Tongue (tissue), 2 donors: ENCODE measurements around the gene PRDM12. TPM values are rescaled to one million over a fixed set of nuclear protein-coding genes. Genes with fewer than 3 reads are reported as not detected.

Source experiments
- DNase-seq: peaks from one replicate; pipeline ENCODE4 v3.0.0-alpha.2; 2015
- total RNA-seq: library from RNA; depleted of rRNA; stranded (reverse); fragments of >200 nt; gene quantifications from one replicate; pipeline ENCODE4 v1.2.3, GENCODE V29; 2014

The PRDM12 gene
- total RNA-seq, 1 donor from 2014 or later, result not detected

DNA sequence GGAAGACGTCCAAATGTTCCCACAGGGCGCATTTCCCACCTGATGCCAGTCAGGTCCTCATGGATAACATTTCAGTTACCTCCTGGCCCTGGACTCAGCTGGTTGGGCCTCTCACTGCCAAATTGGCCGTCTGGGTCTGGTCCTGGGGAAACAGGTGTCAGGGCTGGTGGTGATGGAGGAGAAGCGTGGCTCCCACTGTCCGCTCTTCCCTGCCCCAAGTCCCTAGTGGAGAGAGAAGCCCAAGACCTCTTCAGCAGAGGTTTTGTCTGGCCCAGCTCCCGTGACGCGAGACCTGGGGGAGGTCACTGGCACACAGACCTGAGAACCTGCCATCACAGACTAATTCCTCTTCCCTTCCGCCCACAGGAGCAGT is 27.8 kb upstream of the PRDM12 start:
- no peak for DNase-seq

DNA sequence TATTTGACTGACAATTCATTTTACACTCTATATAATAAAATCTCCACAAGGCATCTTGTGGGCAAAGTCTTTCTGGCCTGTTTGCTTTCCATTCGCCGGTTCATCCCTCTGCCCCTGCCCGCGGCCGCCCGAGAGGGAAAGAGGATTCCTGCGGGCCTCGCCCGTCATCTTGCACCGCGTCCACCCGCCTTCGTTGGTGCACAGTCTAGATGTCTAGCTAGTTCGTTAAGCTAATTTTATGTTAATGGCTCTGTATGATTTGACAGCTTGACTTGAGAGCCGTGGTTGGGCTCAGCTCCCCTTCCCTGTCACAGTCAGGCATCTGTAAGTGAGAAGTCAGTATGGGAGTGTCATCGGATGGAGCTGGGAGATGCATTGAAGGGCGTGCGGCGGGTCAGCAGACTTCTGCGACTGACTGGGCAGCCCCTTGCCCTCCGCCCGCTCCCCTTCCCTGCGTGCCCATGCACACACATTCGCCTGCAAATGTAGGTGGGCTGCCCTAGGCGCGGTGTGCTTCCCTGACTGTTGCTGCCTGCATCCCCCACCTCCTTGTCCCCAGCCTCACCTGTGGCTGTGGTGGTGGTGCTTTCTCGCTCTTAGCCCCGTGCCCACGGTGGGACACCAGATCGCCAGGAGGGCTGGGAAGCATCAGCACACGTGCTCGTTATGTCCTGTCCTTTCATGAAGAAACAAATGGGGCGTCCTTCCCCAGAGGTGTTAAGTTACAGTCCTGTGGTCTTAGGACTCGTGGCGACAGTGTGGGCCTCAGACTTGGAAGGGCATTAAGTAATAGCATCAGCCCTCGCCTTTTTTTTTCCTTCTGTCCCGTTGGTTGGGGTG is 25.9 kb upstream of the PRDM12 start:
- no peak for DNase-seq

DNA sequence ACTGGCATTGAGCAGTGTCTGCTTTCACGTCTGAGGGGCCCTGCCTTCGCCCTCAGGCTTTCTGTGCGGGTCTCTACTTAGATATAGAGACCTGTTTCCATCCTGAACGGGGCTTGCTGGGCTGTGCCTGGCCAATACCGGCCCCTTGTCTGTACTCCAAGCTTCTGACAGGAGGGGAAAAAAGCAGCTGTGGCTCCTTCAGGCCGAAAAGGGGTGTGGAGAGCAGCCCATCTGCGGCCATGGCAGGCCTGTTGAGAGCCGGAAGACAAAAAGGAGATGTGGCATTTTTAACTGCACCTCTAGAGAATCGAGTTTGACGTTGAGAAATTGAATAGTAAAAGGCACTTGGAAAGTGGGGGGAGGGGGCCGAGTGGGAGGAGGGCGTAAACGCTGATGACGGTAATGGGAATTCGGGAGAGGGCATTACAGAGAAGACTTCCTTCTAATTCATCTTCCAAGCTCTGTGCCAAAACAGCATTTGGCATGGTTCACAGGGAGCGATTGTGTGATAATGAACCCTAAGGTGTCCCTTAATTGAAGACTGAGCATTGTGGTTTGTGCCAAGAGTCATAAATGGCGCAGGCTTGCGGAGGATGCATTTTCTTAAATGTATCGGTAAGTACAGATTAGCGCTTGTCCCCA is 25.1 kb upstream of the PRDM12 start:
- peak; percentile 49 for DNase-seq

DNA sequence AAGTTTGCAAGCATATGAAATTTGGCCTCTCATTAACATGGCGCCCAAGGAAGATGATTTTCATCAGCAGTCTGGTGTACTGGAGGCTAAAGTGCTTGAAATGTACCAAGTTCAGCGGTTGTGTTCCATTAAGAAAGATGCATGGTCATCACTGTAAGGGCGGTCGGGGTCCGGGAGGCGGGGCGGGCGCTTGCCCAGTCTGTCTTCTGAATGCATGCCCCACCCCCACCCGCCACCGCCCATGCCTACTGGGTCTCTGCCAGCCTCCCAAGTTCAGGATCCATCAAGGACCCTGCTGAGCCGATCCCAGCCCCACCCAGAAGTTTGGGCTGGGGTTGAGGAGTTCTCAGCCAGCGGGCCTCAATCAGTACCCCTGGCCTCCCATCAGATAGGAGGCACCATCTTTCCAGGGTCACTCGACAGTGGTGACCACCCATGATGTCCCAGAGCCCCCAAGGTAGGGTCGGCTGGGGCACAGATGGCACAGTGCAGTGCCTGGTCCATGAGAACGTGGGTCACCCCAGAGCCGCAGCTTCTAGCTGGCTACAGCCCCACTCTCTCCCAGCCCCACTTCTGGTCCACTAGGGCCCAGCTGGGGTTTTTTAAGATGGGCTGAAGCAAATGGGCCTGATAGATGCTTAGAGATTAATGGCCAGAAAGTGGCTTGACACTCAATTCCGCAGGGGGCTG is 24.4 kb upstream of the PRDM12 start:
- no peak for DNase-seq

DNA sequence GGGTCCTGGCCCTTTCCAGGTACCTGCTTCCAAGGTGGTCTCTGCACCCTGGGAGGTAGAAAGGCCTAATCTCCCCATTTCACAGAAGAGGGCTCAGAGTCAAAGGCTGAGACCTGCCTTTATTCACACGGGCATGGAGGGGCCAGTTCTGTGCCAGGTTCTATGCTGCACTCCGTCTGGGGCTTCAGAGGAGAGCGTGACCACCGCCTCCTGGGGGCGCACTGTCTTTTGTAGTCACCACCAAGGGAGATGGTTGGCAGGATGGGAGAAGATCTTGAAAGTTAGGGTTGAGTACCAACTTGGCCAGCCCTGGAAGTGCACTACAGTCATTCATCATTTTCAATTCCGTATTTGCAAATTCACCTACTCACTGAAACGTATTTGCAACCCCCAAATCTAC is 23.7 kb upstream of the PRDM12 start:
- DNase-seq, result no peak

DNA sequence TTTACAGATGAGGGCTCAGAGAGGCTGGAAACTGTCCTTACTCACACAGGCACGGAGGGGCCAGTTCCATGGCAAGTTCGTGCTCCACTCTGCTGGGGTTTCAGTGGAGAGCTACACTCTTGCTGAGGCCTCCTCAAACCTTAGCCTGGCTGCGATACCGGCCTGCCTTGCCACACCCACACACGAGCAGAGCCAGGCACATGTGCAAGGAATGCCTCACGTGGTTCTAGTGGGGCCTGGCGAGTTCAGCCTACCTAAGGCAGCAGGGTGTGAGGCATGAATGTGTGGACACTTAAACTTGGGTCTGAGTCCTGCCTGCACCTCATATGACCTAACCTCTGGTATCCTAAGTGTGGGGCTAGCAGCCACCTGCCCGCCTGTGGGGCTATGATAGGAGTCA is 21.5 kb upstream of the PRDM12 start:
- DNase-seq, result no peak

DNA sequence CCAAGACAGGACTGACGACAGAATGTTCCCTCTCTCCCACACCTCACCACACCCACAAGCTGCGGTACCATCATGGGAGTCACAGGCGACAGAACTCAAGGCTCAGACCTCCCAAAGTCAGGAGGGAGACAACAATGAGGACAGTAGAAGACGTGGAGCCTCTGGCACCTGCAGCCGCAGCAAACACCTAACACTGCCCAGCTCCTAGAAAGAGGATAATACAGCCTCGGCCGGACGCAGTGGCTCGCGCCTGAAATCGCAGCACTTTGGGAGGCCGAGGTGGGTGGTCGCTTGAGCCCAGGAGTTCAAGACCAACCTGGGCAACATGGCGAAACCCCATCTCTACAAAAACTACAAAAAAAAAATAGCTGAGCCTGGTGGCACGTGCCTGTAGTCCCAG is 13.2 kb upstream of the PRDM12 start:
- no peak for DNase-seq

DNA sequence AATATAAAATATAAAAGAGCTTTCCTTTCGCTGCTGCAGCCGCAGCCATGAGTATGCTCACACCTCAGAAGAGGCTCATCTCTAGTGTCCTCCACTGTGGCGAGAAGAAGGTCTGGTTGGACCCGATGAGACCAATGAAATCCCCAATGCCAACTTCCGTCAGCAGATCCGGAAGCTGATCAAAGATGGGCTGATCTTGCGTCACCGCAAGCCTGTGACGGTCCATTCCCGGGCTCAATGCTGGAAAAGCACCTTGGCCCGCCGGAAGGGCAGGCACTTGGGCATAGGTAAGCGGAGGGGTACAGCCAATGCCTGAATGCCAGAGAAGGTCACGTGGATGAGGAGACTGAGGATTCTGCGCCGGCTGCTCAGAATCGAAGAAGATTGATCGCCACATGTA is 12.6 kb upstream of the PRDM12 start:
- DNase-seq, result no peak

DNA sequence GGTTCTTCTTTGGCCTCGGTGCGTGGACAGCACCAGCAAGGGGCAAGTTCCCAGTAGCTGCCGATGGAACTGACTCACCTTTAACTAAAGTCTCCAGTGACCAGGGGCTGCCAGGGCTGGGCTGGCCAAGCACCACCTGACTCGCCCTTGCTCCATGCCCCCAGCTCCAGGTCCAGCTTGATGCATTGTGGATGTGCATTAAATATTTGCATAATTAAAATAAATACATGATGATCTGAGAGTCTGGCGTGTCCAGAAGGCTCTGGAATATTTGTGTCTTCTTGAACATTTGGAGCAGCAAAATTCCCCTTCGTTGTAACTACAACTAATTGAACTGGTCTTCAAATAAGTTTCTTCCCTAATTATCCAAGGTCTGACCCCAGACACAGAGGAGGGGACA is 9.5 kb upstream of the PRDM12 start:
- no peak for DNase-seq

DNA sequence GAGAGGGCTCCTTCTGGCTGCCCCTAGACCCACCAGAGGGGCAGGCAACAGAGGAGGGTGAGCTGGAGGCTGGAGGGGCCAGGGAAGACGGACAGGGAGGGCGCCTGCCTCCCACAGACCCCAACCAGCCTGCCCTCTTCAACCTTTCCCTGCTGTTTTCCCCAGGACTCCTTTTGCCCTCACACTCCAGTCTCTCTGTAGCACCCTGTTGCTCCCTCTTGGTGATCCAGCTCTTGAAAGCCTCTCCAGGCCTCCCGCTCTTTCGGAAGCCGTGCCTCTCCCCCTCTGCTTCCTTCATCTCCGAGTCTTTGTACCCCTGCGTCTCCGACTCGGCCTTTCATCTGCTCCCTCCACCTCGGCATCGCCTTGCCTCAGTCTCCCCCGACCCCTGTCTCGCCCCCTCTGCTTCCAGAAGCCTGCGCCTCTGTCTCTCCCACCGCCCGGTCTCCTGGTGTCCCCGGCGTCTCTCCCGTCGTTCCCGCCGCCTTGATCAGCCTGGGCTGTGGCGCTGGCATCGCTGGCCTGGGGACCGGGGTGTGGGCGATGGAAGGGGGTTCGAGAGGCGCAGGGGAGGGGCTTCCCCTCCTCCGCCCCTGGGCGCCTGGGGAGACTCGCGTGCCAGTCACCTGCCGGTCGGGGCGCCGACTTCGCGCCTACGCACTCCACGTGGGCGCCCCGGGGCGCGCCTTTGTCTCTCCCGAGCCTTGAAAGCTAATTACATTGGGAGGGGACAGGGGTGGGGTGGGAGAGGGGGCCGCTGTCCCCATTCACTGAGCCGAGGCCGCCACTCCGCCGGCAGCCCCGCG is 5.3 kb upstream of the PRDM12 start:
- DNase-seq, result no peak

DNA sequence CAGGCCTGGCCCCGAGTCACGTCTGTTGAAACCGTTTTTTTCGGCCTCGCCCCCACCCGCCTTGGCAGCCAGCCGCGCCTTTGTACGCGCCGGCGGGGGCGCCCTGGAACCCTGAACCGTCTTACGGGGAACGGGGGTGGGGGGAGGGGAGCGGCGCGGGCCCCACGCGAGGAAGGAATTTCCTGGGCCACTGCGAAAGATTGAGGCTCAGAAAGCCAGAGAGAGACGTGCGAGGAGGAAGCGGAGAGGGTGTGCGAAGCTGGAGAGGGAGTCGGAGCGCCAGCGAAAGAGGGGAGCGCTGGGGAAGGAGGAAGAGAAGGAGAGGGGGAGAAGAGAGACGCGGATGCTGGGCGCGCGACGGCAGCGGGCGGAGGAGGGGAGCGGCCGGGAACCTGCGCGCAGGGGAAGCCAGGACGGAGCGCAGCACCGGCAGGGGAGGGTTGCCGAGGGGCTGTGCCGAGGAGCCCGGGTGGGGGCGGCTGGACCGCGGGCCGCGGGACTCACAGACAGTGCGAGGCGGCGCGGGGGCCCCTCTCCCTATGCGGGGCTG is 4.6 kb upstream of the PRDM12 start:
- no peak for DNase-seq

DNA sequence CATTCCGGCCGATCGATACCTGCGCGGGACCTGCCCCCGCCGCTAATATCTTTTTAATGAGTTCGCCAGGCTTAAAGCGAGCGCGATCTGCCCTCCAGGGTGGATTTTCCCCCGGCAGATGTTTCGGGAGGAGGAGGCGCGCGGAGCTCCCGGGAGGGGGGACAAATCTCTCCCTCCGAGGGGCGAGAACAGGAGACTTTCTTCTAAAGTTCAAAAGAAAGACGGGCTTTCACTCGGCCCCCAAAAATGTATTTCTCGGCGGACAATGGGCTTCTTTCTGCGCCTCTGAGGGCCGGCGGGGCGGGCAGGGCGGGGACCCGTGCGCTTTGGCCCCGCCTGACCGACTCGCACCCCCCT is 4.1 kb upstream of the PRDM12 start:
- no peak for DNase-seq

DNA sequence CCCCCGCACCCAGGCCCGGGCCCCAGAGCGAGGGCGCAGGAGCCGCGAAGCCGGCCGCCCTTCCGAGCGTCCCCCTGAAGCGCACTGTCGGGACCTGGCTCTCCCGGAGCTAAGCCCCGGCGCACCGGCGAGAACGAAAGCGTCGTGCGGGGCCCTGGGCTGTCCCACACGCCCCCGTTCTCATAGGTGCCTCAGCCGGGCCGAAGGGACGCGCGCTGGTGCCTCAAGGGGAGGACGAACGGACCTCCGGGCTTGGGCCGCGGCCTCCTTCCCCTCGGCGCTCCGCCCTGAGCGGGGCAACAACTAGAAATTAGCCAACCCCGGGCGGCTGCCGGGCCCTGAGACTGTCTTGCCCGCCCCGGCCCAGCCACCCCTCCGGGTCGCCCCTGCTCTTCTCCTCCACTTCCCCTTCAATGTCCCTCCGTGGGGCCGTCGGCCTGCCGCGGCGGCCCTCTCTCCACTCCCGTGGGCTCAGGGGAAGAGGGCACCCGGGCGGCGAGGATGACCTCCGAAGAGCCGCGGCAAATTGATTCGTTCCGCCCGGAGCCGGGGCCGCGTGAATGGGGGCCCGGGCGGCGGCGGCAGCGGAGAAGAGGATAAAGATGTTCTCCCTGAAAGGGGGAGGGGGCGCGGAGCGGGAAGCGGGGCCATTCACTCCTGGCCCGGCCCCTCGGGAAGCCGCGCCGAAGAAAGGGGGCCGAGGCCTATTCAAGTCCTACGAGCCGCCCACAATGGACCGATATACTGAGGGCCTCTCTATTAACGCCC is 3.5 kb upstream of the PRDM12 start:
- no peak for DNase-seq

DNA sequence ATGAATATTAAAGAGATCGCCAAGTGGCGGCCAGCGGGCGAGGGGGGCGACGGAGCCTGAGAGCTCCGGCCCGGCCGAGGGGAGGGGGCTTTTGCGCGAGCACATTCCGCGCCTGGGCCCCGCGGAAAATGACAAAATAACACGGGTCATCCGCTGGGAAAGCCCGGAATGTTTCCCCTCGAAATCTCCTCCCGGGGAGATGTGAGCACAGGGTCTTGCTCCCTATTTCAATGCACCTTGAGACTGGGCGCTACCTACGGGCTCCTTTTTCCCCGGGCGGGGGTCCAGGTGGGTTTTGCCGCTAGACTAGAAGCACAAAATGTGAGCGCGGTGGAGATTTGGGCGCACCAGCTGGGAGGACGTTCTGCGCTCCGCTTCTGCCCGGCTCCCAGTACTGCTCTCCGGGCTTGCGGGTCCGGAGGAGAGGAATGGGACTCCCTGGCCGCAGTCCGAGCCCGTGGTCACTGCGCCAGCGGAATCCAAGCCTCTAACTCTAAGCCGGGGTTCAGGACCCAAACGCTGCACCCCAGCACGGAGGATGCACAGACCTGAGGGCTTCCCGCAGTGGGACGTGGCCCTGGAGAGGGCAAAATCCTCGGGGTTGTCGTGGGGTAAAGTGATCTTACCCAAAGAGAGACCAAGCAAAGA is 2.8 kb upstream of the PRDM12 start:
- DNase-seq, result no peak

DNA sequence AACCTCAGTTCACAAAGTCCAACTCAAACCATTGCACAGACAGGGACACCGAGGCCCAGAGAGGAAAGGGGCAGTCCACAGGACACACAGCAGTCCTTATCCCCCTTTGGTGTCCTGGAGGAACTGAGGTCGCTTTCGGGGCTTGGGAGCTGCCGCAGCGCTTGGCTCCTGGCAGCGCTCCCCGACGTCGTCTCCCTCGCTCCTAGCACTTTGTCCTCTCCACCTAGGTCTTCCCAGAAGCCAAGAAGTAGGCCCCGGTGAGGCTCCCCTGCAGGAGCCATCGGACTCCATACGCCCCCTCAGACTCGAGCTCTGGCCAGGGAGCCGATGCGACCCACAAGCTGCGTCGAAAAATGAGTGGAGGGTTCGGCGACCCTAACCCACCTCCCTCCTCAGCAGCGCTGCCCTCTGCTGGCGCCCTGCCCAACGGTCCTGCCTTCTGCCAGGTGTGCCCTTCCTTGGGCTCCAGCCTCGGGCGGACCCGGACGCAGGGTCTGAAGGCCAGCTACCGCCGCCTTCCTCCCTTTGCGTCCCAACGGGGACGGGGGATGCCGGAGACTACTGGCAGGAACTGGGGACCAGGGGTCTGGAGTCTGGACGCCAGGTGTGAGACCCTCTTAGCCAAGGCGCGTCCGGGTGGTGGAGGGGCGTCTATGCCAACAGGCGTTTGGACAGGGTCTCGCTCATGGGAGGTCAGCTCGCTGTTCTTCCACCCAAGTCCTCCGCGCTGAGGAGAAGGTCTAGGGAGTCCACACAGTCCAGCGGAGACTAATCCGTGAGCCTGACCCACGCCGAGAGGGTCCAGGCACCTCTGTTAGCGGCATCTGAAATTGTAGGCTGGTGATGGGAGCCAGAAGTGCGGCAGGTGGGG is 2.1 kb upstream of the PRDM12 start:
- DNase-seq, result no peak

DNA sequence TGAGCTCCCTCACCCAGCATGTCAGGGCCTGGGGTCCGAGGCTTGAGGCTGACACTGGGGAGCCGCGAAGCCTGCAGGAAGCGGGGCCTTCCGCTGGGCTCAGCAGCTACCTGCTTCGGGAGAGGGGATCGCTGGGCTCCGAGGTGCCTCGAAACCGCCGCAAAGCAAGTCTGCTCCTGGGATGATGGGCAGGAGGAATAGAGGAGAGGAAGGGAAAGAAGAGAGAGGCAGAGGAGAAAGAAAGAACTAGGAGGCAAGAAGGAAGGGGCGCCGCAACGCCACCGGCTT is 1.5 kb upstream of the PRDM12 start:
- DNase-seq, result no peak

DNA sequence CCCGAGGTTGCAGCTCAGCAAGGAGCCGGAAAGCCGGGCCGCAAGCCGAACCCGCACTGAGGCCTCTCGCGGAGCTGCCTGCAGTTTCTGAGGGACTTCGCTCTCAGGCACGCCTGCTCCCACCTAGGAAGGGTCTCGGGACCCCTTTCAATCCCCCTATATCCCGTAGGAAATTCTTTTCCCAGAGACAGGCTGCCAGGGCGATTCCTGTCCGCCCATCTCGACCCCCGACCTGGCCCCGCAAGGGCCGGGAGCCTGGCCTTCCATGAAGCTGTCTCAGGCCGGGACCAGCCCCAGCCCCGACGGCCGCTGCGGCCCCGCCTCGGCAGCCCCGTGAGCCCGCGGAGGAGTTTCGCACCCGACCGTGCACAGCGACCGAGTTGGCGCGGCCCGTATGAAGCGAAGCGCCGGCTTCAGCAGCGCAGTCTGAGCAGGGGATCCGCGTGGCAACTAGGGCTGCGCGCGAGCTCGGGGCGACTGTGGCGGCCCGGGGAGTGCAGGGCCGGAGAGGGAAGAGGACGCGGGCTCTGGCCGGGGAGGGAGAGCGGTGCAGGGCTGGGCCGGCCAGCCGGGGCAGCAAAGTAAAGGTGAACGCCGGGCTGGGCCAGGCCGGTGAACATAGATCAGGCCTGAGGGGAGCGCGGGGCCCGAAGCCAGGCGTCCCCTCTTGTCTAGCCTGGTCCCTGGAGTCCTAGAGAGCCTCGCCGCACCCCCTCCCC is 977 bp upstream of the PRDM12 start:
- DNase-seq, result no peak

DNA sequence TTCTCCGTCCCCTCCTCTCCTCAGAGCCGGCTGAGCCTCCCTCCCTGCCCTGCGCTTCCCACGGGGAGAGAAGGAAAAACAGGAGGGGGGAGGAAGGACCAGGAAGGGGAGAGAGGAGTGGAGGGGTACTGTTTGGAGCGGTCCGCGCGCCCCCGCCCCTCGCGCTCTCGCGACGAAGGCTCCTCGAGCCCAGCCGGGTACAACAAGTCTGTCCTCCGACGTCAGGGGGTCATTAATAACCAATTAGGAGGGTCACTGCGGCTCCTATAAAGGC is 480 bp upstream of the PRDM12 start:
- DNase-seq, result no peak

DNA sequence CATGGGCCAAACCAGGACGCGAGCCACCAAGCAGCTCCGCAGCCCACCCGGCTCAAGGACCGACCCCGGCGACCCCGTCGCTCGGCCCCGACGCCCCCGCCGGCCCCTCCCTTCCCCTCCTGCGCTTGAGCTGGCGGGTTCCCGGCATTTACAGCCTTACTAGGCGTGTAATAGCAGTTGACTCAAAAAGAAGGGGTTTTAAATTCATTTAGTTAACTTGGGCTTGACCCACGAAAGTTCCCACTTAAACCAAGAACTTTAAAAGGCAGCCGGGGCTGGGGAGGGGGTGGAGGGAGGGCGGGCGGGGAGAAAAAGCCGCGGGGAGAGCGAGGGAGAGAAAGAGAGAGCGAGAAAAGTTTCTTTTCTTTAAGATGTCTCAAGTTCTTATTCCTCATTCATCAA is 636 bp downstream of the PRDM12 start:
- no peak for DNase-seq
